Endodermal cell (in vitro differentiated cells): ENCODE data around the gene BAZ1A. TPM values are rescaled to one million over a fixed set of nuclear protein-coding genes. Genes with fewer than 3 reads are reported as not detected.

Experiments
- DNase-seq: peaks from one replicate; pipeline ENCODE4 v3.0.0-alpha.2; 2017
- H3K27ac ChIP-seq: 2 replicates; pipeline ENCODE4 v1.5.1; 2013; ENCODE audit warnings: mild to moderate bottlenecking, low read depth, low read length, moderate library complexity
- H3K27me3 ChIP-seq: 2 replicates; pipeline ENCODE4 v1.6.1; 2013; ENCODE audit warnings: mild to moderate bottlenecking, low read length, moderate library complexity; ENCODE audit not compliant: insufficient read depth, control insufficient read depth, poor library complexity, severe bottlenecking
- H3K36me3 ChIP-seq: 2 replicates; pipeline ENCODE4 v1.7.0; 2013; ENCODE audit warnings: mild to moderate bottlenecking, low read length, moderate library complexity; ENCODE audit not compliant: control insufficient read depth, insufficient read depth
- H3K4me1 ChIP-seq: one replicate; pipeline ENCODE4 v1.7.0; 2013; ENCODE audit warnings: low read length; ENCODE audit not compliant: control insufficient read depth, insufficient read depth
- H3K4me3 ChIP-seq: 2 replicates; pipeline ENCODE4 v1.5.1; 2013; ENCODE audit warnings: mild to moderate bottlenecking, low read length, moderate library complexity
- H3K9ac ChIP-seq: 2 replicates; pipeline ENCODE4 v1.6.1; 2013; ENCODE audit warnings: mild to moderate bottlenecking, low read length, moderate library complexity; ENCODE audit not compliant: poor library complexity, severe bottlenecking; ENCODE audit errors: extremely low read depth
- H3K9me3 ChIP-seq: 2 replicates; pipeline ENCODE4 v1.6.1; 2013; ENCODE audit warnings: mild to moderate bottlenecking, low read length, moderate library complexity; ENCODE audit not compliant: control insufficient read depth
- H3K27ac Mint-ChIP-seq: 2 replicates; pipeline ENCODE4 v1.8.0; 2020; ENCODE audit warnings: mixed read lengths
- H3K27me3 Mint-ChIP-seq: 2 replicates; pipeline ENCODE4 v1.8.0; 2021; ENCODE audit warnings: mild to moderate bottlenecking, mixed read lengths; ENCODE audit not compliant: insufficient read depth
- H3K36me3 Mint-ChIP-seq: 2 replicates; pipeline ENCODE4 v1.8.0; 2020; ENCODE audit warnings: low read depth, mixed read lengths
- H3K4me1 Mint-ChIP-seq: 2 replicates; pipeline ENCODE4 v1.8.0; 2020; ENCODE audit warnings: mixed read lengths
- H3K4me3 Mint-ChIP-seq: 2 replicates; pipeline ENCODE4 v1.8.0; 2020; ENCODE audit warnings: mild to moderate bottlenecking, moderate library complexity, mixed read lengths
- H3K9me3 Mint-ChIP-seq: 2 replicates; pipeline ENCODE4 v1.8.0; 2020; ENCODE audit warnings: mild to moderate bottlenecking, mixed read lengths
- CTCF ChIP-seq: fragments of 200-600 bp; sonication (generic); conservative IDR thresholded peaks from 2 replicates; pipeline ENCODE4 v1.5.0; 2021; ENCODE audit warnings: antibody characterized with exemption, mild to moderate bottlenecking
- WGBS, 2 experiments: methylation state at CpG; one replicate each; pipeline versions ENCODE4 v1.1.5 to v1.1.7; 2013; ENCODE audit warnings: missing lambda C conversion rate in 2 of 2, mixed read lengths in 1 of 2; ENCODE audit not compliant: insufficient coverage in 1 of 2, insufficient read length in 1 of 2; 5-methylcytosine and 5-hydroxymethylcytosine counted together
- total RNA-seq, 2 donors: library from RNA; stranded (reverse); fragmentation: NEBNext Ultra II Directional in 1 of 2; extraction: Animal tissue kit (Norgen Biotek cat#: 25700) in 1 of 2; gene quantifications; 2 replicates in 1 of 2; 3 replicates in 1 of 2; pipeline ENCODE4 v1.2.1, GENCODE V29; 2021

The BAZ1A gene
- total RNA-seq, 2 donors from 2014 or later = 22.3 to 23.3 TPM

GRCh38 chr14:34750233-34750632 lies 124.9 kb downstream of the BAZ1A start:
- H3K36me3 ChIP-seq = peaks cover 34% of the 10 kb centered on the region
- no peaks in the 10 kb centered on the region for H3K9me3 ChIP-seq
- no peaks in the 10 kb centered on the region for H3K4me1 ChIP-seq
- Mint-ChIP-seq H3K36me3 (peaks cover 15% of the 10 kb centered on the region), H3K9me3 (no peaks in the 10 kb centered on the region), H3K27me3 (no peaks in the 10 kb centered on the region), H3K4me1 (no peaks in the 10 kb centered on the region), H3K27ac (no peak overlapping the region), H3K4me3 (no peak overlapping the region)
- no peaks in the 10 kb centered on the region for H3K27me3 ChIP-seq
- DNase-seq = no peak
- TF ChIP-seq CTCF = no peak
- H3K4me3 ChIP-seq = no peak overlapping the region
- no peak overlapping the region for H3K27ac ChIP-seq
- 98 to 100% methylated on average over 2 of the region's 2 CpGs for WGBS, 2 experiments
- H3K9ac ChIP-seq = no peak overlapping the region

- no peak for TF ChIP-seq CTCF
- H3K4me1 Mint-ChIP-seq = no peaks in the 10 kb centered on the region
- H3K27me3 Mint-ChIP-seq = no peaks in the 10 kb centered on the region
- Histone ChIP-seq H3K4me3 (no peak overlapping the region), H3K9ac (no peak overlapping the region), H3K27ac (no peak overlapping the region), H3K27me3 (no peaks in the 10 kb centered on the region), H3K36me3 (peaks cover 25% of the 10 kb centered on the region), H3K4me1 (no peaks in the 10 kb centered on the region), H3K9me3 (no peaks in the 10 kb centered on the region)
- 84 to 94% methylated on average over 2 to 3 of the region's 6 CpGs for WGBS, 2 experiments
- no peak overlapping the region for H3K27ac Mint-ChIP-seq
- DNase-seq = no peak
- H3K36me3 Mint-ChIP-seq = peaks cover 9% of the 10 kb centered on the region
- H3K4me3 Mint-ChIP-seq = no peak overlapping the region
- no peaks in the 10 kb centered on the region for H3K9me3 Mint-ChIP-seq
Measured at GRCh38 chr14:34749408-34749807, 125.8 kb downstream of the BAZ1A start.

GRCh38 chr14:34742270-34743115 lies 132.7 kb downstream of the BAZ1A start:
- Histone ChIP-seq H3K27ac (no peak overlapping the region), H3K36me3 (no peaks in the 10 kb centered on the region), H3K9me3 (no peaks in the 10 kb centered on the region), H3K4me1 (no peaks in the 10 kb centered on the region), H3K27me3 (no peaks in the 10 kb centered on the region), H3K9ac (no peak overlapping the region), H3K4me3 (no peak overlapping the region)
- no peak for TF ChIP-seq CTCF
- Mint-ChIP-seq H3K4me1 (no peaks in the 10 kb centered on the region), H3K27ac (no peak overlapping the region), H3K36me3 (no peaks in the 10 kb centered on the region), H3K4me3 (no peak overlapping the region), H3K27me3 (no peaks in the 10 kb centered on the region), H3K9me3 (no peaks in the 10 kb centered on the region)
- no peak for DNase-seq
- 88 to 97% methylated on average over 4 to 8 of the region's 8 CpGs for WGBS, 2 experiments
